Measurements from ENCODE around the gene ST7. TPM values are rescaled to one million over a fixed set of nuclear protein-coding genes. Genes with fewer than 3 reads are reported as not detected.

ST7 gene
- total and polyA plus RNA-seq, 2 of the 8 experiments (the other 6 are each of a cell fraction or from before 2014, with no cell fraction given): 16.3 to 18.0 TPM

DNA sequence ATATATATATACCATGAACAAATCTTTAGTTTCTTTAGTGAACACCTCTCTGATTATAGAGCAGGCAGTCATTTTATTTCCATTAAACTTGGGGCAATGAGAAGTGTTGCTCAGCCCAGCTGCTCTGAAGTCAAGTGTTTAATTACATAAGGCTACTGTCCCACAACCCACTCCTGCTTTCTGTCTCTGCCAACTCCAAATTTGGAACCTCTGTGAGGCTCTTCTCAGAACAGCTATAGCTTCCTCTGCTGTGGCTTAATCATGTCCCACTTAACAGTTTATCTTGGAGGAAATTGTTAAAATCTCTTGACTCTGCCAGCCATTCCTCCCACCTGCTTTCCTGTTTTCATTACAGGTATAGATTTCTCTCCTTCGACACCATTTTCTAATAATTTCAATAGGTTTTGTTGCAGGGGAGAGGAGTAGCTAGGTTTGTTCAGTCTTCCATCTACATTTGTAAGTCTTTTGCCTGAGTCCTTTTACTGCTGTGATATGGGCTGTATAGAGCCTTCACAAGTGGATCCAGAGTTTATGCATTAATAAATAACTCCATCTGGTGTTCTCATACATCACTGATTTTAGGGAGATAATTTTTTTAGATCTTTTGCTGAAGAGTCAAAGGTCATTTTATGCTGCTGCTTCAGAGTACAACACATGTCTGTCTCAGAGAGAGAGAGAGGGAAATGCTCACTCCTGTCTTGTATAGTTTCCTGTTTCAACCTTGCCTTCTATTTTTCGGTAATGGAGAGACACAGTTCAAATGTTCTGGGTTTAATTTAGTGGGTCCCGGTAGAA lies 199.1 kb downstream of the ST7 start (continued):
- TF ChIP-seq, protein P1, sequence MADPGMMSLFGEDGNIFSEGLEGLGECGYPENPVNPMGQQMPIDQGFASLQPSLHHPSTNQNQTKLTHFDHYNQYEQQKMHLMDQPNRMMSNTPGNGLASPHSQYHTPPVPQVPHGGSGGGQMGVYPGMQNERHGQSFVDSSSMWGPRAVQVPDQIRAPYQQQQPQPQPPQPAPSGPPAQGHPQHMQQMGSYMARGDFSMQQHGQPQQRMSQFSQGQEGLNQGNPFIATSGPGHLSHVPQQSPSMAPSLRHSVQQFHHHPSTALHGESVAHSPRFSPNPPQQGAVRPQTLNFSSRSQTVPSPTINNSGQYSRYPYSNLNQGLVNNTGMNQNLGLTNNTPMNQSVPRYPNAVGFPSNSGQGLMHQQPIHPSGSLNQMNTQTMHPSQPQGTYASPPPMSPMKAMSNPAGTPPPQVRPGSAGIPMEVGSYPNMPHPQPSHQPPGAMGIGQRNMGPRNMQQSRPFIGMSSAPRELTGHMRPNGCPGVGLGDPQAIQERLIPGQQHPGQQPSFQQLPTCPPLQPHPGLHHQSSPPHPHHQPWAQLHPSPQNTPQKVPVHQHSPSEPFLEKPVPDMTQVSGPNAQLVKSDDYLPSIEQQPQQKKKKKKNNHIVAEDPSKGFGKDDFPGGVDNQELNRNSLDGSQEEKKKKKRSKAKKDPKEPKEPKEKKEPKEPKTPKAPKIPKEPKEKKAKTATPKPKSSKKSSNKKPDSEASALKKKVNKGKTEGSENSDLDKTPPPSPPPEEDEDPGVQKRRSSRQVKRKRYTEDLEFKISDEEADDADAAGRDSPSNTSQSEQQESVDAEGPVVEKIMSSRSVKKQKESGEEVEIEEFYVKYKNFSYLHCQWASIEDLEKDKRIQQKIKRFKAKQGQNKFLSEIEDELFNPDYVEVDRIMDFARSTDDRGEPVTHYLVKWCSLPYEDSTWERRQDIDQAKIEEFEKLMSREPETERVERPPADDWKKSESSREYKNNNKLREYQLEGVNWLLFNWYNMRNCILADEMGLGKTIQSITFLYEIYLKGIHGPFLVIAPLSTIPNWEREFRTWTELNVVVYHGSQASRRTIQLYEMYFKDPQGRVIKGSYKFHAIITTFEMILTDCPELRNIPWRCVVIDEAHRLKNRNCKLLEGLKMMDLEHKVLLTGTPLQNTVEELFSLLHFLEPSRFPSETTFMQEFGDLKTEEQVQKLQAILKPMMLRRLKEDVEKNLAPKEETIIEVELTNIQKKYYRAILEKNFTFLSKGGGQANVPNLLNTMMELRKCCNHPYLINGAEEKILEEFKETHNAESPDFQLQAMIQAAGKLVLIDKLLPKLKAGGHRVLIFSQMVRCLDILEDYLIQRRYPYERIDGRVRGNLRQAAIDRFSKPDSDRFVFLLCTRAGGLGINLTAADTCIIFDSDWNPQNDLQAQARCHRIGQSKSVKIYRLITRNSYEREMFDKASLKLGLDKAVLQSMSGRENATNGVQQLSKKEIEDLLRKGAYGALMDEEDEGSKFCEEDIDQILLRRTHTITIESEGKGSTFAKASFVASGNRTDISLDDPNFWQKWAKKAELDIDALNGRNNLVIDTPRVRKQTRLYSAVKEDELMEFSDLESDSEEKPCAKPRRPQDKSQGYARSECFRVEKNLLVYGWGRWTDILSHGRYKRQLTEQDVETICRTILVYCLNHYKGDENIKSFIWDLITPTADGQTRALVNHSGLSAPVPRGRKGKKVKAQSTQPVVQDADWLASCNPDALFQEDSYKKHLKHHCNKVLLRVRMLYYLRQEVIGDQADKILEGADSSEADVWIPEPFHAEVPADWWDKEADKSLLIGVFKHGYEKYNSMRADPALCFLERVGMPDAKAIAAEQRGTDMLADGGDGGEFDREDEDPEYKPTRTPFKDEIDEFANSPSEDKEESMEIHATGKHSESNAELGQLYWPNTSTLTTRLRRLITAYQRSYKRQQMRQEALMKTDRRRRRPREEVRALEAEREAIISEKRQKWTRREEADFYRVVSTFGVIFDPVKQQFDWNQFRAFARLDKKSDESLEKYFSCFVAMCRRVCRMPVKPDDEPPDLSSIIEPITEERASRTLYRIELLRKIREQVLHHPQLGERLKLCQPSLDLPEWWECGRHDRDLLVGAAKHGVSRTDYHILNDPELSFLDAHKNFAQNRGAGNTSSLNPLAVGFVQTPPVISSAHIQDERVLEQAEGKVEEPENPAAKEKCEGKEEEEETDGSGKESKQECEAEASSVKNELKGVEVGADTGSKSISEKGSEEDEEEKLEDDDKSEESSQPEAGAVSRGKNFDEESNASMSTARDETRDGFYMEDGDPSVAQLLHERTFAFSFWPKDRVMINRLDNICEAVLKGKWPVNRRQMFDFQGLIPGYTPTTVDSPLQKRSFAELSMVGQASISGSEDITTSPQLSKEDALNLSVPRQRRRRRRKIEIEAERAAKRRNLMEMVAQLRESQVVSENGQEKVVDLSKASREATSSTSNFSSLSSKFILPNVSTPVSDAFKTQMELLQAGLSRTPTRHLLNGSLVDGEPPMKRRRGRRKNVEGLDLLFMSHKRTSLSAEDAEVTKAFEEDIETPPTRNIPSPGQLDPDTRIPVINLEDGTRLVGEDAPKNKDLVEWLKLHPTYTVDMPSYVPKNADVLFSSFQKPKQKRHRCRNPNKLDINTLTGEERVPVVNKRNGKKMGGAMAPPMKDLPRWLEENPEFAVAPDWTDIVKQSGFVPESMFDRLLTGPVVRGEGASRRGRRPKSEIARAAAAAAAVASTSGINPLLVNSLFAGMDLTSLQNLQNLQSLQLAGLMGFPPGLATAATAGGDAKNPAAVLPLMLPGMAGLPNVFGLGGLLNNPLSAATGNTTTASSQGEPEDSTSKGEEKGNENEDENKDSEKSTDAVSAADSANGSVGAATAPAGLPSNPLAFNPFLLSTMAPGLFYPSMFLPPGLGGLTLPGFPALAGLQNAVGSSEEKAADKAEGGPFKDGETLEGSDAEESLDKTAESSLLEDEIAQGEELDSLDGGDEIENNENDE (IDR thresholded peaks at IDR 0.05; ENCODE audit: insufficient replicate concordance, low read length): no peak
- TF ChIP-seq SP1 (IDR thresholded peaks at IDR 0.05; ENCODE audit: low read depth, low read length) (no peak), TBP (IDR thresholded peaks at IDR 0.05; ENCODE audit: low read depth, low read length) (no peak), YY1 (IDR thresholded peaks at IDR 0.05; ENCODE audit: low read depth, low read length) (no peak), HDAC6 (IDR thresholded peaks at IDR 0.05; ENCODE audit: low read depth, low read length) (no peak), POLR2AphosphoS5 (IDR thresholded peaks at IDR 0.05; ENCODE audit: low read depth, low read length) (no peak), ASH2L (IDR thresholded peaks at IDR 0.05; ENCODE audit: low read length) (no peak), JUN (IDR thresholded peaks at IDR 0.05; ENCODE audit: low read depth, low read length) (no peak), EGR1 (IDR thresholded peaks at IDR 0.05; ENCODE audit: borderline replicate concordance, low read depth, low read length) (no peak), SIX5 (IDR thresholded peaks at IDR 0.05; ENCODE audit: low read depth, low read length) (no peak), PHF8 (conservative IDR thresholded peaks at IDR 0.05; ENCODE audit: low read depth, low read length) (no peak)

Measured in H1 (cell line).